Ovary (tissue), 9 donors: ENCODE data around the gene CDCA7L. TPM values are rescaled to one million over a fixed set of nuclear protein-coding genes. Genes with fewer than 3 reads are reported as not detected.

Source experiments
- DNase-seq, 5 donors: peaks; one replicate each; pipeline ENCODE4 v3.0.0-alpha.2; 2019 to 2020
- H3K27ac ChIP-seq, 2 donors: fragments of 200-600 bp; one replicate each; pipeline versions ENCODE4 v1.5.1 to v1.8.0; 2019 to 2022
- H3K27me3 ChIP-seq: fragments of 200-600 bp; one replicate; pipeline ENCODE4 v1.8.0; 2022
- H3K36me3 ChIP-seq: fragments of 200-600 bp; sonication (generic); one replicate; pipeline ENCODE4 v1.5.1; 2019
- H3K4me1 ChIP-seq: one replicate; pipeline ENCODE4 v1.8.1; 2013; ENCODE audit warnings: mild to moderate bottlenecking, moderate library complexity; ENCODE audit not compliant: insufficient read depth
- H3K4me3 ChIP-seq: fragments of 200-600 bp; sonication (generic); one replicate; pipeline ENCODE4 v1.5.1; 2017
- H3K9me3 ChIP-seq, 2 donors: fragments of 200-600 bp in 1 of 2; sonication (generic) in 1 of 2; one replicate each; pipeline versions ENCODE4 v1.5.1 to v1.8.1; 2013 to 2019; ENCODE audit warnings: mild to moderate bottlenecking in 1 of 2, moderate library complexity in 1 of 2
- CTCF ChIP-seq, 3 donors: fragments of 450-650 bp in 2 of 3; fragments of 200-600 bp in 1 of 3; IDR thresholded peaks; one replicate each; pipeline versions ENCODE4 v1.5.1 to v1.8.0; 2016 to 2022; ENCODE audit warnings: antibody characterized with exemption in 3 of 3, mild to moderate bottlenecking in 1 of 3
- EP300 ChIP-seq: sonication (generic); formaldehyde crosslinking; IDR thresholded peaks from one replicate; pipeline ENCODE4 v1.6.1; 2017; ENCODE audit warnings: antibody characterized with exemption
- POLR2A ChIP-seq: fragments of 450-650 bp; IDR thresholded peaks from one replicate; pipeline ENCODE4 v1.6.1; 2017; ENCODE audit warnings: antibody characterized with exemption, mild to moderate bottlenecking, moderate library complexity
- WGBS, 3 donors: extraction: QIAGEN DNeasy Blood & Tissue Kit in 1 of 3; methylation state at CpG; one replicate each; pipeline versions ENCODE4 v1.1.5 to v1.1.7; 2013 to 2017; 5-methylcytosine and 5-hydroxymethylcytosine counted together
- intact Hi-C, 4 donors: fragments of 100-400 bp; cut with DNase I; formaldehyde crosslinking; loops; one replicate each; pipeline versions ENCODE4 v1.11.0 to v1.15.1; 2022 to 2023
- polyA plus RNA-seq, 2 donors: library from polyadenylated mRNA; stranded (reverse); fragments of 200-250 nt in 1 of 2; fragments of 350-450 nt in 1 of 2; fragmentation: Illumina TruSeq in 1 of 2; extraction: RNeasy Lipid Tissue Mini Kit (QIAGEN cat#74804) in 1 of 2; gene quantifications; one replicate each; pipeline ENCODE4 v1.2.3, GENCODE V29; 2013 to 2014
- total RNA-seq, 7 donors: library from RNA; depleted of rRNA in 2 of 7; stranded (reverse); fragments of >200 nt in 2 of 7; fragmentation: NEBNext Ultra II Directional in 3 of 7; extraction: Animal tissue kit (Norgen Biotek cat#: 25700) in 3 of 7; gene quantifications; one replicate each; pipeline versions ENCODE4 v1.1.0 to v1.2.4, GENCODE V29; 2016 to 2023
- donor health status: DM: no; HTN: no; CAD: no; lungs with moderate emphysema.
- donor health status: DM: no; HTN: no; CAD: no.
- donor health status: Bipolar disorder and iron deficiency.
- donor health status: DM: yes; HTN: yes; CAD: no.
- donor health status: DM: no; HTN: no; CAD: no.
- donor health status: DM: yes; HTN: yes; CAD: no.

CDCA7L gene
- total and polyA plus RNA-seq, 9 donors = 16.8 to 35.1 (median 26.8) TPM

DNA sequence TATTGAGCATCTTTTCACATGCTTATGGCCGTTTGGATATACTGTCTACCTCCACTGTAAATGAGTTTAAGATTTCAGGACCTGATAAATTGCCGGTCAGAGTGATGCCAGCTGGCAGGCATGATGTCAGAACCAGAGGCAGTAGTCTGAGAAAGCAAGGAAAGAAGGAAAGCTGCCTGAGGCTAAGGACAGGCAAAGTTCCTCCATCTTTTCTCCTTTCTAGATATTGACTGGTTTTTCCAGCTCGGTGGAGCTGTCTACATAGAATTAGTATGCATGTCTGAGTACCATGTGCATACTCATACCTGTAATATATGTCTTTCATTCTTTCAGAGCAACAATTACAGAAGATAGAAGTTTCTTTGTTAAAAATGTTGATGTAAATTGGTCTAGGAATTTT is 52.3 kb downstream of the CDCA7L start:
- DNase-seq = no peak
- no peaks in the 10 kb centered on the region for H3K9me3 ChIP-seq
- H3K4me1 ChIP-seq = no peaks in the 10 kb centered on the region
- no peaks in the 10 kb centered on the region for H3K27me3 ChIP-seq
- no peaks in the 10 kb centered on the region for H3K36me3 ChIP-seq
- 68 to 88% (median 81%) methylated on average over 3 of the region's 3 CpGs for WGBS, 3 donors
- no peak overlapping the region for H3K4me3 ChIP-seq
- no peak overlapping the region for H3K27ac ChIP-seq
- intact Hi-C loops = no loop called here
- no peak for TF ChIP-seq POLR2A
- no peak for TF ChIP-seq EP300
- TF ChIP-seq CTCF (IDR thresholded peaks at IDR 0.05) = no peak

GRCh38 chr7:21891291-21891690 is 54.4 kb downstream of the CDCA7L start:
- DNase-seq = no peak
- no peaks in the 10 kb centered on the region for H3K9me3 ChIP-seq
- intact Hi-C loops = no loop called here
- H3K27ac ChIP-seq = no peak overlapping the region
- no peak for TF ChIP-seq POLR2A
- TF ChIP-seq CTCF (IDR thresholded peaks at IDR 0.05) = no peak
- TF ChIP-seq EP300 = no peak
- H3K4me1 ChIP-seq = no peaks in the 10 kb centered on the region
- no peaks in the 10 kb centered on the region for H3K36me3 ChIP-seq
- no peaks in the 10 kb centered on the region for H3K27me3 ChIP-seq
- WGBS, 3 donors = 32 to 58% (median 51%) methylated on average over 3 of the region's 3 CpGs
- H3K4me3 ChIP-seq = no peak overlapping the region

DNA sequence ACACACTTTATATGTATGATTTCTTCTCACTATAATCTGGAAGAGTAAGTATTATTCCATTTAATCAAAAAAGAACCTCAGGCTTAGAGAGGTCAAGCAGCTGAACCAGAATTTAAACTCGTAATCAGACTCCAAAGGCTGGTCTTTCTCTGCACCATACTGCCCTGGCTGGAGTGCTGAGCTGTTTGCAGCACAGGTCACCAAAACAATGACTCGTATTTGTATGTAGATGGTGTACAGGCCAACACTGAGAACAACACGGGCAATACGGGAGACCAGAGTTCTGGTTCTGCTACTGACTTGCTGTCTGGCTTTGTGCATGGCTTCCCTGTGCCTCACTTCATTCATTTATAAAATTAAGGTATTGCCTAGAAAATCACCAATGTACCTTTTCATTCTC is 57.9 kb downstream of the CDCA7L start:
- intact Hi-C loops = no loop called here
- TF ChIP-seq POLR2A (no peak), CTCF (IDR thresholded peaks at IDR 0.05) (no peak), EP300 (no peak)
- Histone ChIP-seq H3K36me3 (no peaks in the 10 kb centered on the region), H3K9me3 (no peaks in the 10 kb centered on the region), H3K27me3 (no peaks in the 10 kb centered on the region), H3K27ac (no peak overlapping the region), H3K4me1 (no peaks in the 10 kb centered on the region), H3K4me3 (no peak overlapping the region)
- no peak for DNase-seq
- 48 to 67% (median 49%) methylated on average over 4 of the region's 4 CpGs for WGBS, 3 donors

DNA sequence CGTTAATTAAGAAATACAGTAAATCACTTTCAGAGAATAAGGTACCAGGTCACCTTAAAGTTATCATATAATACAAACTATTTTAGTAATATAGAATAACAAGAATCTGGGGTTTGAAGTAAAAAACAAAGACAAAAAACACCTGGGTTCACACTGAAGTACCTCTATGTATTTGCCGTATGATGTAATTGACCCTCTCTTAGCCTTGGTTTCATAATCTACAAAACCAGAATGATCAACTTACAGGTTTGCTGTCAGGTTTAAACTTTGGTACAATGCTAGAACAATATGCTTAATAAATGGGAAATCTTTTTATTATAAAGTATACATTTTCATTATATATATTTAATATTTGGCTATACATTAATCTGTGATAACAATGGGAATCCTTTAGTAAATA is 58.3 kb downstream of the CDCA7L start:
- DNase-seq = no peak
- intact Hi-C loops = no loop called here
- no peaks in the 10 kb centered on the region for H3K4me1 ChIP-seq
- TF ChIP-seq EP300 (no peak), POLR2A (no peak), CTCF (IDR thresholded peaks at IDR 0.05) (no peak)
- H3K4me3 ChIP-seq = no peak overlapping the region
- H3K9me3 ChIP-seq = no peaks in the 10 kb centered on the region
- H3K36me3 ChIP-seq = no peaks in the 10 kb centered on the region
- 42 to 52% (median 45%) methylated on average over 2 of the region's 2 CpGs for WGBS, 3 donors
- no peak overlapping the region for H3K27ac ChIP-seq
- H3K27me3 ChIP-seq = no peaks in the 10 kb centered on the region

- no peaks in the 10 kb centered on the region for H3K9me3 ChIP-seq
- TF ChIP-seq POLR2A = no peak
- no peak for TF ChIP-seq EP300
- no peak for TF ChIP-seq CTCF (IDR thresholded peaks at IDR 0.05)
- H3K27me3 ChIP-seq = no peaks in the 10 kb centered on the region
- no peak overlapping the region for H3K4me3 ChIP-seq
- H3K27ac ChIP-seq = no peak overlapping the region
- no peak for DNase-seq
- 18 to 22% (median 21%) methylated on average over 4 of the region's 4 CpGs for WGBS, 3 donors
- no peaks in the 10 kb centered on the region for H3K36me3 ChIP-seq
- no peaks in the 10 kb centered on the region for H3K4me1 ChIP-seq
- intact Hi-C loops = no loop called here
Observed at GRCh38 chr7:21886396-21886795, 59.3 kb downstream of the CDCA7L start.
